Measurements from ENCODE around the gene ARSK. TPM values are rescaled to one million over a fixed set of nuclear protein-coding genes. Genes with fewer than 3 reads are reported as not detected.
A peak's percentile ranks its signal among the peaks of the same experiment; 100 is the strongest.
"Not testable (repeated sequence)": the region's sequence is repeated elsewhere in the genome, so short reads cannot be mapped to it uniquely, and the experiment has no call there.

ARSK gene
- polyA plus RNA-seq, 4 donors, result 0.89 to 7.8 (median 2.3) TPM

- Histone ChIP-seq H3K4me3 (ENCODE audit: low read depth in 1 of 3, low read length in 3 of 3) (no peak overlapping the region), H3K4me1 (ENCODE audit: control insufficient read depth in 3 of 3, insufficient read depth in 2 of 3, low read depth in 1 of 3, low read length in 2 of 3) (peaks cover 0 to 31% (median 0%) of the 10 kb centered on the region in 3 donors), H3K27me3 (ENCODE audit: control insufficient read depth in 3 of 3, insufficient read depth in 3 of 3, low read length in 3 of 3) (no peaks in the 10 kb centered on the region), H3K36me3 (ENCODE audit: control insufficient read depth in 3 of 3, insufficient read depth in 2 of 3, low read depth in 1 of 3, low read length in 3 of 3) (no peaks in the 10 kb centered on the region), H3K9me3 (ENCODE audit: control insufficient read depth in 2 of 2, insufficient read depth in 1 of 2, low read depth in 1 of 2, low read length in 1 of 2) (no peaks in the 10 kb centered on the region), H3K27ac (ENCODE audit: low read depth in 1 of 3, low read length in 2 of 3) (no peak overlapping the region)
- no peak for DNase-seq
- FAIRE-seq, result no peak
- WGBS, 3 donors, result 85 to 100% (median 93%) methylated on average over 1 of the region's 1 CpG
These were observed 71.8 kb downstream of the ARSK start for GRCh38 chr5:95626701-95627100.

DNA sequence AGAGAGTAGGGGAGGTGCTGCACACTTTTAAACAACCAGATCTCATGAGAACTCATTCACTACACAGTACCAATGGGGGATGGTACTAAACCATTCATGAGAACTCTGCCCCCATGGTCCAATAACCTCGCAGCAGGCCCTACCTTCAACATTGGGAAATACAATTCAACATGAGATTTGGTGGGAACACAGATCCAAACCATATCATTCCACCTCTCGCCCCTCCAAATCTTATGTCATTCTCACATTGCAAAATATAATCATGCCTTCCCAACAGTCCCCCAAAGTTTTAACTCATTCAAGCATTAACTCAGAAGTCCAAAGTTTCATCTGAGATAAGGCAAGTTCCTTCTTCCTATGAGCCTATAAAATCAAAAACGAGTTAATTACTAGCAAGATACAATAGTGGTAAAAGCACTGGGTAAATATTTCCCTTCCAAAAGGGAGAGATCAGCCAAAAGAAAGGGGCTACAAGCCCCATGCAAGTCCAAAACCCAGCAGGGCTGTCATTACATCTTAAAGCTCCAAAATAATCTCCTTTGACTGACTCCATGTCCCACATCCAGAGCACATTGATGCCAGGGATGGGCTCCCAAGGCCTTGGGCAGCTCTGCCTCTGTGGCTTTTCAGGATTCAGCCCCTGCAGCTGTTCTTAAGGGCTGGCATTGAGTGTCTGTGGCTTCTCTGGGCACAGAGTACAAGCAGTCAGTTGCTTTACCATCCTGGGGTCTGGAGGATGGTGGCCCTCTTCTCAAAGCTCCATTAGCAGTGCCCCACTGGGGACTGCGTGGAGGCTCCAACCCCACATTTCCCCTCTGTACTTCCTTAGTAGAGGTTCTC, 73.3 kb downstream of the ARSK start:
- Histone ChIP-seq H3K27ac (ENCODE audit: low read depth in 1 of 3, low read length in 2 of 3) (peak overlapping the region in 1 of 3 donors; percentile 50), H3K9me3 (ENCODE audit: control insufficient read depth in 2 of 2, insufficient read depth in 1 of 2, low read depth in 1 of 2, low read length in 1 of 2) (no peaks in the 10 kb centered on the region), H3K27me3 (ENCODE audit: control insufficient read depth in 3 of 3, insufficient read depth in 3 of 3, low read length in 3 of 3) (no peaks in the 10 kb centered on the region), H3K36me3 (ENCODE audit: control insufficient read depth in 3 of 3, insufficient read depth in 2 of 3, low read depth in 1 of 3, low read length in 3 of 3) (no peaks in the 10 kb centered on the region), H3K4me3 (ENCODE audit: low read depth in 1 of 3, low read length in 3 of 3) (no peak overlapping the region), H3K4me1 (ENCODE audit: control insufficient read depth in 3 of 3, insufficient read depth in 2 of 3, low read depth in 1 of 3, low read length in 2 of 3) (peaks cover 0 to 38% (median 2%) of the 10 kb centered on the region in 3 donors)
- no peak for FAIRE-seq
- 42 to 74% (median 58%) methylated on average over 4 of the region's 4 CpGs for WGBS, 3 donors
- peak in 1 of 2 donors; percentile 66 for DNase-seq

- FAIRE-seq (no peak), DNase-seq (no peak)
- Histone ChIP-seq H3K9me3 (ENCODE audit: control insufficient read depth in 2 of 2, insufficient read depth in 1 of 2, low read depth in 1 of 2, low read length in 1 of 2) (no peaks in the 10 kb centered on the region), H3K4me3 (ENCODE audit: low read depth in 1 of 3, low read length in 3 of 3) (no peak overlapping the region), H3K4me1 (ENCODE audit: control insufficient read depth in 3 of 3, insufficient read depth in 2 of 3, low read depth in 1 of 3, low read length in 2 of 3) (peaks cover 0 to 38% (median 2%) of the 10 kb centered on the region in 3 donors), H3K27ac (ENCODE audit: low read depth in 1 of 3, low read length in 2 of 3) (peak overlapping the region in 1 of 3 donors; percentile 50), H3K27me3 (ENCODE audit: control insufficient read depth in 3 of 3, insufficient read depth in 3 of 3, low read length in 3 of 3) (no peaks in the 10 kb centered on the region), H3K36me3 (ENCODE audit: control insufficient read depth in 3 of 3, insufficient read depth in 2 of 3, low read depth in 1 of 3, low read length in 3 of 3) (no peaks in the 10 kb centered on the region)
- 81 to 92% (median 86%) methylated on average over 1 of the region's 1 CpG for WGBS, 3 donors
These were observed 74.0 kb downstream of the ARSK start for GRCh38 chr5:95628933-95629332.

- H3K27ac ChIP-seq (ENCODE audit: low read depth in 1 of 3, low read length in 2 of 3), result no peak overlapping the region
- 91 to 99% (median 97%) methylated on average over 5 of the region's 5 CpGs for WGBS, 3 donors
- DNase-seq, result no peak
These were observed 75.6 kb downstream of the ARSK start for GRCh38 chr5:95630394-95630917.

GRCh38 chr5:95631255-95631958, 76.5 kb downstream of the ARSK start:
- DNase-seq (peak in 1 of 2 donors; percentile 38), FAIRE-seq (no peak)
- Histone ChIP-seq H3K4me1 (ENCODE audit: control insufficient read depth in 3 of 3, insufficient read depth in 2 of 3, low read depth in 1 of 3, low read length in 2 of 3) (peaks cover 0 to 38% (median 2%) of the 10 kb centered on the region in 3 donors), H3K36me3 (ENCODE audit: control insufficient read depth in 3 of 3, insufficient read depth in 2 of 3, low read depth in 1 of 3, low read length in 3 of 3) (no peaks in the 10 kb centered on the region), H3K4me3 (ENCODE audit: low read depth in 1 of 3, low read length in 3 of 3) (no peak overlapping the region), H3K9me3 (ENCODE audit: control insufficient read depth in 2 of 2, insufficient read depth in 1 of 2, low read depth in 1 of 2, low read length in 1 of 2) (no peaks in the 10 kb centered on the region), H3K27me3 (ENCODE audit: control insufficient read depth in 3 of 3, insufficient read depth in 3 of 3, low read length in 3 of 3) (no peaks in the 10 kb centered on the region), H3K27ac (ENCODE audit: low read depth in 1 of 3, low read length in 2 of 3) (peak overlapping the region in 1 of 3 donors; percentile 70)
- WGBS, 3 donors, result 42 to 57% (median 45%) methylated on average over 2 of the region's 2 CpGs

More at GRCh38 chr5:95630394-95630917, 75.6 kb downstream of the ARSK start:
- Histone ChIP-seq H3K36me3 (ENCODE audit: control insufficient read depth in 3 of 3, insufficient read depth in 2 of 3, low read depth in 1 of 3, low read length in 3 of 3) (no peaks in the 10 kb centered on the region), H3K4me1 (ENCODE audit: control insufficient read depth in 3 of 3, insufficient read depth in 2 of 3, low read depth in 1 of 3, low read length in 2 of 3) (peaks cover 0 to 38% (median 2%) of the 10 kb centered on the region in 3 donors), H3K9me3 (ENCODE audit: control insufficient read depth in 2 of 2, insufficient read depth in 1 of 2, low read depth in 1 of 2, low read length in 1 of 2) (no peaks in the 10 kb centered on the region), H3K4me3 (ENCODE audit: low read depth in 1 of 3, low read length in 3 of 3) (no peak overlapping the region), H3K27me3 (ENCODE audit: control insufficient read depth in 3 of 3, insufficient read depth in 3 of 3, low read length in 3 of 3) (no peaks in the 10 kb centered on the region)
- no peak for FAIRE-seq

DNA sequence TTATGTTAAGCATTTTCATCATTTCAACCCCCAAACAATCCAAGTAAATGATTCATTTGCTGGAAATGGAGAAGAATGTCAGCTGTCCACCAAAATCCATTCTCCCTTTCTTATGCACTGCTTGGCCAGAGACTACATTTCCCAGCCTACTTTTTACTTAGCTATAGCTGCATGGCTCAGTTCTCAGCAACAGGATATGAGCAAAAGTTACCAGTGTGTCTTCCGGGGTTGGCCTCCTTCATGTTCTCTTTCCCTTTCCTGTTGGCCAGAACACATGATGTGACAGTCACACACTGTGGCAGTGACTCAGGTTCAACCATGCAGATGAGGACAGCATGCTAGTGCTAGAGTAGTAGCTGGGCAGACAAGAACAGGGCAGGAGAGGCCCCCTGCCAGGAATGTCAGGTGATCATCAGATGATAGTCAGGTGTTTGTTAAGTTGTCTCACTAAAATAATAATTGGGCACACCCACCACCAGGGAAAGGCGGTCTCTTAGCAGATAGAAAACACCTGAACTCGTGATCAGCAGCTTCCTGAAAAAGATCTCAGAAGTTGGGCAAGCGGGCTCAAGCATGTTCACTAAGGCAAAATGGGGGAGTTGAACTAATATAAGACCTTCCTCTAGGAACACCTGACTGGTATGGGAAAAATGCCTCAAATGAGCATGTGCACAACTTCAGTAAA, 77.2 kb downstream of the ARSK start:
- H3K27me3 ChIP-seq (ENCODE audit: control insufficient read depth in 3 of 3, insufficient read depth in 3 of 3, low read length in 3 of 3), result no peaks in the 10 kb centered on the region
- FAIRE-seq, result no peak
- H3K4me1 ChIP-seq (ENCODE audit: control insufficient read depth in 3 of 3, insufficient read depth in 2 of 3, low read depth in 1 of 3, low read length in 2 of 3), result peaks cover 0 to 38% (median 2%) of the 10 kb centered on the region in 3 donors
- no peaks in the 10 kb centered on the region for H3K36me3 ChIP-seq (ENCODE audit: control insufficient read depth in 3 of 3, insufficient read depth in 2 of 3, low read depth in 1 of 3, low read length in 3 of 3)
- H3K9me3 ChIP-seq (ENCODE audit: control insufficient read depth in 2 of 2, insufficient read depth in 1 of 2, low read depth in 1 of 2, low read length in 1 of 2), result no peaks in the 10 kb centered on the region
- H3K4me3 ChIP-seq (ENCODE audit: low read depth in 1 of 3, low read length in 3 of 3), result no peak overlapping the region
- WGBS, 3 donors, result 80 to 90% (median 84%) methylated on average over 4 of the region's 4 CpGs
- peak; percentile 29 to 85 for DNase-seq
- peak overlapping the region in 2 of 3 donors; percentile 29 to 70 for H3K27ac ChIP-seq (ENCODE audit: low read depth in 1 of 3, low read length in 2 of 3)

DNA sequence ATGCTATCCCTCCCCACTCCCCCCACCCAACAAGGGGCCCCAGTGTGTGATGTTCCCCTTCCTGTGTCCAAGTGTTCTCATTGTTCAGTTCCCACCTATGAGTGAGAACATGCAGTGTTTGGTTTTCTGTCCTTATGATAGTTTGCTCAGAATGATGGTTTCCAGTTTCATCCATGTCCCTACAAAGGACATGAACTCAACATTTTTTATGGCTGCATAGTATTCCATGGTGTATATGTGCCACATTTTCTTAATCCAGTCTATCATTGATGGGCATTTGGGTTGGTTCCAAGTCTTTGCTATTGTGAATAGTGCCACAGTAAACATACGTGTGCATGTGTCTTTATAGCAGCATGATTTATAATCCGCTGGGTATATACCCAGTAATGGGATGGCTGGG, 78.0 kb downstream of the ARSK start:
- WGBS, 3 donors, result 88 to 100% (median 97%) methylated on average over 2 of the region's 2 CpGs
- not testable (repeated sequence) for H3K27me3 ChIP-seq (ENCODE audit: control insufficient read depth in 3 of 3, insufficient read depth in 3 of 3, low read length in 3 of 3); DNase-seq; H3K27ac ChIP-seq (ENCODE audit: low read depth in 1 of 3, low read length in 2 of 3); H3K9me3 ChIP-seq (ENCODE audit: control insufficient read depth in 2 of 2, insufficient read depth in 1 of 2, low read depth in 1 of 2, low read length in 1 of 2); H3K4me3 ChIP-seq (ENCODE audit: low read depth in 1 of 3, low read length in 3 of 3); FAIRE-seq; H3K36me3 ChIP-seq (ENCODE audit: control insufficient read depth in 3 of 3, insufficient read depth in 2 of 3, low read depth in 1 of 3, low read length in 3 of 3)
- peaks cover 0 to 34% (median 2%) of the 10 kb centered on the region in 3 donors for H3K4me1 ChIP-seq (ENCODE audit: control insufficient read depth in 3 of 3, insufficient read depth in 2 of 3, low read depth in 1 of 3, low read length in 2 of 3)

DNA sequence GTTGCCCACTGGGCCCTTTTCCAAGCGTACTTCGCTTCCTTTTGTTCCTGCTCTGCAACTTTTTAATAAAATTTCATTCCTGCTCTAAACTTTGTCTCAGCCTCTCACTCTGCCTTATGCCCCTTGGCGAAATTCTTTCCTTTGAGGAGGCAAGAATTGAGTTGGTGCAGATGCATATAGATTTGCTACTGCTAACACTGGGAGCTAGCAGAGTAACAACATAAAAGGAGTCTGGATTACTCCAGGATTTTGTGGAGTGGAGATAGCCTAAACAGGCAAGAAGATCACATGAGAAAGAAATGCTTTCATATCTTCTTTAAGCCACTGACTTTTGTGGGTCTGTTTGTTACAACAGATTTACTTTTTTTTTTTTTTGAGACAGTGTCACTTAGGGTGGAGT, 78.8 kb downstream of the ARSK start:
- Histone ChIP-seq H3K9me3 (ENCODE audit: control insufficient read depth in 2 of 2, insufficient read depth in 1 of 2, low read depth in 1 of 2, low read length in 1 of 2) (no peaks in the 10 kb centered on the region), H3K27me3 (ENCODE audit: control insufficient read depth in 3 of 3, insufficient read depth in 3 of 3, low read length in 3 of 3) (no peaks in the 10 kb centered on the region), H3K4me3 (ENCODE audit: low read depth in 1 of 3, low read length in 3 of 3) (no peak overlapping the region), H3K27ac (ENCODE audit: low read depth in 1 of 3, low read length in 2 of 3) (no peak overlapping the region), H3K36me3 (ENCODE audit: control insufficient read depth in 3 of 3, insufficient read depth in 2 of 3, low read depth in 1 of 3, low read length in 3 of 3) (no peaks in the 10 kb centered on the region), H3K4me1 (ENCODE audit: control insufficient read depth in 3 of 3, insufficient read depth in 2 of 3, low read depth in 1 of 3, low read length in 2 of 3) (peaks cover 0 to 26% (median 2%) of the 10 kb centered on the region in 3 donors)
- DNase-seq, result no peak
- WGBS, 3 donors, result 95 to 99% (median 95%) methylated on average over 3 of the region's 3 CpGs
- no peak for FAIRE-seq
